Esophagus muscularis mucosa (tissue), 3 donors: ENCODE results near the gene PCSK7.

ENCODE experiments used
- CTCF ChIP-seq, 3 experiments: fragments of 200-600 bp in 2 of 3; fragments of 450-650 bp in 1 of 3; sonication (generic) in 2 of 3; IDR thresholded peaks; one replicate each; pipeline ENCODE4 v1.5.1; 2017 to 2019; ENCODE audit warnings: antibody characterized with exemption in 3 of 3, mild to moderate bottlenecking in 2 of 3, moderate library complexity in 1 of 3
- POLR2A ChIP-seq: fragments of 450-650 bp; IDR thresholded peaks from one replicate; pipeline ENCODE4 v1.6.1; 2017; ENCODE audit warnings: antibody characterized with exemption, moderate library complexity, mild to moderate bottlenecking, low read depth

- TF ChIP-seq POLR2A: no peak
- TF ChIP-seq CTCF (IDR thresholded peaks at IDR 0.05): no peak
Measured at GRCh38 chr11:117273550-117274289, 41.8 kb upstream of the PCSK7 start.
